Ishikawa (cell line): ENCODE measurements around the gene PIAS4.

ENCODE experiments used
- TAF1 ChIP-seq: IDR thresholded peaks from 2 replicates; pipeline ENCODE4 v1.6.1; 2012; ENCODE audit warnings: low read depth, mild to moderate bottlenecking
- ZBTB7A ChIP-seq: IDR thresholded peaks from 2 replicates; pipeline ENCODE4 v1.6.1; 2012; ENCODE audit warnings: low read depth

DNA sequence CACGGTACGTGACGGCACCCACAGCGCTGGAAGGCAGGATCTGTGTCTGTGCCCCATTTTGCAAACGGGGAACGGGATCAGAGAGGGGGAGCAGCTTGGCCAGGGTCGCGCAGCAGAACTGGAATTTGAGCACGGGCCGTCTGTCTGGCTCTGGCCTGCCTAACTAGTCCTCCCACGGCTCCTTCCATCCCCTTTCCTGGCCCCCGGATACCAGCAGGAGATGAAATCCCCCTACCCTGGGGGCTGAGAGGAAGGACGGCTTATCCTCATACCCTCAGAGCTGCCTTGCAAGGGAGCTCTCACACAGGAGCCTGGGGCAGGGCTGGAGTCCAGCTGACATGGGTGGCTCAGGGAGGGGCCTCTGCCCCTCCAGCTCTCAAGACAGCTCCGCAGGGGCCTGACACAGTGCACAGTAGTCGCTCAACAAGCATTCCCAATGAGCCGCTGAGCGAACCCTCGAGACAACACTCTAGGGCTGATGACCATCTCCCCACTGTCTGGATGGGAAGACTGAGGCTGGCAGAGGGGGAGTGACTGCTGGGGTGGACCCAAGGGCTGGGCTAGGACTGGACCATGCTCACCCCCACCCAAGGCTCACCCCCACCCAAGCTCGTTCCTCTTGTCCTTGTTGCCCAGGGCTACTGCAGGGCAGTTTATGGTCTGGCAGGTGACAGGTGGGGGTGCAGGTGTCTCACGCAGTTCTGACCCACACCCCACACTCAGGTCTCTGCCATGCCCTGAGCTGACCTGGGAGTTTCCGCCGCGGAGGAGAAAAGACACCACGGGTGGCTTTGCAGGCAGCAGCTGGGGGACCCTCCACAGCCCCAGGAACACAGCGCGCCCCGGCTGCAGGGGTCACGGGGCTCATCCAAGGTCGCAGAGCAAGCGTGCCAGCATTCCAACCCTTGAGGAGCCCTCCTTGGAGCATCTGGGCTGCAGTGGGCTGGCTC lies 55.2 kb downstream of the PIAS4 start:
- TF ChIP-seq ZBTB7A (no peak), TAF1 (no peak)
